Muscle layer of duodenum (tissue), 2 donors: ENCODE data around the gene IQCF6.

Source experiments
- H3K27ac ChIP-seq: one replicate; pipeline ENCODE4 v1.7.0; 2013; ENCODE audit warnings: mild to moderate bottlenecking, low read length
- H3K27me3 ChIP-seq: one replicate; pipeline ENCODE4 v1.7.0; 2013; ENCODE audit warnings: low read depth, mild to moderate bottlenecking, control low read depth, low read length
- H3K36me3 ChIP-seq, 2 donors: one replicate each; pipeline ENCODE4 v1.7.0; 2013; ENCODE audit warnings: low read length in 2 of 2, control low read depth in 1 of 2, mild to moderate bottlenecking in 1 of 2; ENCODE audit not compliant: insufficient read depth in 2 of 2, control insufficient read depth in 1 of 2
- H3K4me1 ChIP-seq, 2 donors: one replicate each; pipeline ENCODE4 v1.7.0; 2013; ENCODE audit warnings: low read length in 2 of 2, mild to moderate bottlenecking in 2 of 2, control low read depth in 1 of 2, moderate library complexity in 1 of 2; ENCODE audit not compliant: insufficient read depth in 2 of 2, control insufficient read depth in 1 of 2
- H3K4me3 ChIP-seq, 2 donors: one replicate each; pipeline ENCODE4 v1.7.0; 2013; ENCODE audit warnings: low read length in 2 of 2, low read depth in 1 of 2, mild to moderate bottlenecking in 1 of 2
- H3K9me3 ChIP-seq, 2 donors: one replicate each; pipeline ENCODE4 v1.7.0; 2013; ENCODE audit warnings: low read length in 2 of 2, control low read depth in 1 of 2, mild to moderate bottlenecking in 1 of 2; ENCODE audit not compliant: control insufficient read depth in 1 of 2
- donor health status: healthy.

IQCF6 gene

GRCh38 chr3:51779137-51779536 is at the start of gene IQCF6:
TSS of gene IQCF6 (minus strand) at chr3:51779237. CDS start at chr3:51779224, 13 bp downstream.
- Histone ChIP-seq H3K9me3 (no peaks in the 10 kb centered on the region), H3K27ac (no peak within 1 kb of the TSS), H3K36me3 (no peaks in the 10 kb centered on the region), H3K4me1 (no peaks in the 10 kb centered on the region), H3K4me3 (no peak within 1 kb of the TSS), H3K27me3 (no peaks in the 10 kb centered on the region)

GRCh38 chr3:51828297-51828696 is 49.3 kb upstream of the IQCF6 start:
- no peak overlapping the region for H3K27ac ChIP-seq
- H3K4me1 ChIP-seq: no peaks in the 10 kb centered on the region
- no peaks in the 10 kb centered on the region for H3K36me3 ChIP-seq
- peak overlapping the region in 1 of 2 donors; percentile 26 for H3K4me3 ChIP-seq
- H3K9me3 ChIP-seq: peaks cover 0 to 12% of the 10 kb centered on the region in 2 donors
- no peaks in the 10 kb centered on the region for H3K27me3 ChIP-seq

- peaks cover 0 to 2% of the 10 kb centered on the region in 2 donors for H3K9me3 ChIP-seq
- H3K27me3 ChIP-seq: no peaks in the 10 kb centered on the region
- H3K4me3 ChIP-seq: no peak overlapping the region
- no peaks in the 10 kb centered on the region for H3K4me1 ChIP-seq
- H3K36me3 ChIP-seq: no peaks in the 10 kb centered on the region
- no peak overlapping the region for H3K27ac ChIP-seq
Observed at GRCh38 chr3:51819709-51820406, 40.8 kb upstream of the IQCF6 start.

- Histone ChIP-seq H3K36me3 (no peaks in the 10 kb centered on the region), H3K4me1 (no peaks in the 10 kb centered on the region), H3K27ac (no peak overlapping the region), H3K4me3 (no peak overlapping the region), H3K9me3 (peaks cover 0 to 2% of the 10 kb centered on the region in 2 donors), H3K27me3 (no peaks in the 10 kb centered on the region)
Observed at GRCh38 chr3:51819151-51819550, 40.1 kb upstream of the IQCF6 start.

- peaks cover 0 to 2% of the 10 kb centered on the region in 2 donors for H3K9me3 ChIP-seq
- no peak overlapping the region for H3K27ac ChIP-seq
- H3K4me3 ChIP-seq: no peak overlapping the region
- no peaks in the 10 kb centered on the region for H3K4me1 ChIP-seq
- no peaks in the 10 kb centered on the region for H3K36me3 ChIP-seq
- H3K27me3 ChIP-seq: no peaks in the 10 kb centered on the region
Observed at GRCh38 chr3:51817375-51817774, 38.3 kb upstream of the IQCF6 start.

GRCh38 chr3:51816723-51817122 is 37.7 kb upstream of the IQCF6 start:
- Histone ChIP-seq H3K27me3 (no peaks in the 10 kb centered on the region), H3K4me3 (no peak overlapping the region), H3K27ac (no peak overlapping the region), H3K4me1 (no peaks in the 10 kb centered on the region), H3K36me3 (no peaks in the 10 kb centered on the region), H3K9me3 (peaks cover 0 to 2% of the 10 kb centered on the region in 2 donors)

- Histone ChIP-seq H3K9me3 (peaks cover 0 to 2% of the 10 kb centered on the region in 2 donors), H3K36me3 (no peaks in the 10 kb centered on the region), H3K4me1 (no peaks in the 10 kb centered on the region)
Observed at GRCh38 chr3:51815614-51816013, 36.6 kb upstream of the IQCF6 start.

GRCh38 chr3:51814034-51814433 is 35.0 kb upstream of the IQCF6 start:
- Histone ChIP-seq H3K27ac (no peak overlapping the region), H3K4me3 (no peak overlapping the region), H3K4me1 (no peaks in the 10 kb centered on the region), H3K9me3 (peaks cover 0 to 2% of the 10 kb centered on the region in 2 donors), H3K27me3 (no peaks in the 10 kb centered on the region), H3K36me3 (no peaks in the 10 kb centered on the region)

More at GRCh38 chr3:51815614-51816013, 36.6 kb upstream of the IQCF6 start:
- Histone ChIP-seq H3K27ac (no peak overlapping the region), H3K4me3 (no peak overlapping the region), H3K27me3 (no peaks in the 10 kb centered on the region)

GRCh38 chr3:51813539-51813938 is 34.5 kb upstream of the IQCF6 start:
- Histone ChIP-seq H3K36me3 (no peaks in the 10 kb centered on the region), H3K4me3 (no peak overlapping the region), H3K27me3 (no peaks in the 10 kb centered on the region), H3K4me1 (no peaks in the 10 kb centered on the region), H3K27ac (no peak overlapping the region), H3K9me3 (peaks cover 0 to 2% of the 10 kb centered on the region in 2 donors)

- no peaks in the 10 kb centered on the region for H3K36me3 ChIP-seq
- H3K4me1 ChIP-seq: no peaks in the 10 kb centered on the region
- H3K9me3 ChIP-seq: no peaks in the 10 kb centered on the region
- H3K27ac ChIP-seq: no peak overlapping the region
- H3K4me3 ChIP-seq: no peak overlapping the region
- H3K27me3 ChIP-seq: no peaks in the 10 kb centered on the region
Observed at GRCh38 chr3:51808934-51809333, 29.9 kb upstream of the IQCF6 start.

GRCh38 chr3:51802106-51802703 is 23.2 kb upstream of the IQCF6 start:
- Histone ChIP-seq H3K4me1 (no peaks in the 10 kb centered on the region), H3K9me3 (no peaks in the 10 kb centered on the region), H3K36me3 (no peaks in the 10 kb centered on the region), H3K27ac (no peak overlapping the region), H3K4me3 (no peak overlapping the region), H3K27me3 (no peaks in the 10 kb centered on the region)

- Histone ChIP-seq H3K36me3 (no peaks in the 10 kb centered on the region), H3K27ac (no peak overlapping the region), H3K9me3 (no peaks in the 10 kb centered on the region), H3K4me1 (no peaks in the 10 kb centered on the region), H3K4me3 (no peak overlapping the region), H3K27me3 (no peaks in the 10 kb centered on the region)
Observed at GRCh38 chr3:51800750-51801125, 21.7 kb upstream of the IQCF6 start.
